ENCODE data around the gene ANKRD53.

- TF ChIP-seq POLR2AphosphoS5 (IDR thresholded peaks at IDR 0.05; ENCODE audit: low read depth, low read length) (no peak), TAF1 (IDR thresholded peaks at IDR 0.05; ENCODE audit: borderline replicate concordance, insufficient read depth, low read length) (no peak), REST (IDR thresholded peaks at IDR 0.05; ENCODE audit: insufficient read depth in 1 of 2, low read depth in 2 of 2, low read length in 2 of 2) (no peak)
Measured at GRCh38 chr2:70977605-70978205, 725 bp upstream of the ANKRD53 start.

All from PFSK-1 (cell line).